HepG2 (cell line): ENCODE measurements around the gene MCF2L. TPM values are rescaled to one million over a fixed set of nuclear protein-coding genes. Genes with fewer than 3 reads are reported as not detected.

Experiments used
- ATAC-seq: fragments of 200-7000 bp; cut with Tn5 transposase; 3 replicates; pipeline ENCODE4 v1.9.1; 2020; ENCODE audit warnings: mild to moderate bottlenecking, moderate library complexity
- BruUV-seq: library from RNA; stranded (reverse); fragments of 400-500 nt; replicated peaks from 2 replicates; lab custom pipeline; 2021; lab: Mats Ljungman, UMichigan
- CTCF ChIA-PET: fragments of 300-600 bp; formaldehyde crosslinking; extraction: SDS; loops from one replicate; lab custom pipeline; 2021; ENCODE audit warnings: low total read pairs, inconsistent platforms, low intra/inter-chr PET ratio; lab: Yijun Ruan, JAX
- POLR2A ChIA-PET: fragments of 350-600 bp; sonication (Branson Sonifier 250); formaldehyde crosslinking; loops from one replicate; lab custom pipeline; 2020; ENCODE audit warnings: antibody characterized with exemption, inconsistent platforms; lab: Yijun Ruan, JAX
- DNase-seq: peaks from one replicate; pipeline ENCODE4 v3.0.0-alpha.2; 2015; ENCODE audit warnings: low spot score
- FAIRE-seq: peaks from 3 replicates; lab custom pipeline; 2011; peaks lifted over from hg19 to GRCh38; lab: Jason Lieb, UNC
- H2AFZ ChIP-seq: one replicate; pipeline ENCODE4 v1.6.1; 2011; ENCODE audit warnings: low read length, inconsistent platforms
- H3K27ac ChIP-seq: fragments of 300-600 bp; 3 replicates; pipeline ENCODE4 v1.8.0; 2011; ENCODE audit warnings: mixed run types, mild to moderate bottlenecking, mixed read lengths, low read length, inconsistent platforms; ENCODE audit not compliant: insufficient read depth; ENCODE audit errors: extremely low read length
- H3K27me3 ChIP-seq, 2 experiments: fragments of 200-600 bp in 1 of 2; 2 replicates in 1 of 2; 3 replicates in 1 of 2; pipeline versions ENCODE4 v1.6.0 to v1.8.0; 2011; ENCODE audit warnings: low read length in 2 of 2, mild to moderate bottlenecking in 2 of 2, moderate library complexity in 2 of 2, inconsistent platforms in 1 of 2; ENCODE audit not compliant: insufficient read depth in 2 of 2, control insufficient read depth in 1 of 2
- H3K36me3 ChIP-seq, 2 experiments: fragments of 200-600 bp in 1 of 2; replicated peaks in 1 of 2; 2 replicates in 1 of 2; 3 replicates in 1 of 2; pipeline versions ENCODE4 v1.5.1 to v1.8.0; 2011; ENCODE audit warnings: low read length in 2 of 2, inconsistent platforms in 1 of 2; ENCODE audit not compliant: insufficient read depth in 2 of 2, control insufficient read depth in 1 of 2
- H3K4me1 ChIP-seq: 2 replicates; pipeline ENCODE4 v1.5.1; 2012; ENCODE audit warnings: low read length, inconsistent platforms; ENCODE audit not compliant: insufficient read depth
- H3K4me2 ChIP-seq: 2 replicates; pipeline ENCODE4 v1.6.0; 2011; ENCODE audit warnings: low read depth, low read length, inconsistent platforms
- H3K4me3 ChIP-seq, 3 experiments: fragments of 200-600 bp in 1 of 3; sonication (generic), shearing (Covaris generic) in 1 of 3; replicated peaks in 1 of 3; 2 replicates each; pipeline ENCODE4 v1.5.1; 2011 to 2016; ENCODE audit warnings: low read length in 3 of 3, inconsistent platforms in 2 of 3, low read depth in 2 of 3, mild to moderate bottlenecking in 2 of 3, control low read depth in 1 of 3, mixed read lengths in 1 of 3; ENCODE audit not compliant: insufficient read depth in 1 of 3
- H3K79me2 ChIP-seq: one replicate; pipeline ENCODE4 v1.6.1; 2011; ENCODE audit warnings: low read length, inconsistent platforms; ENCODE audit not compliant: insufficient read depth
- H3K9ac ChIP-seq: 2 replicates; pipeline ENCODE4 v1.6.0; 2011; ENCODE audit warnings: mild to moderate bottlenecking, low read depth, low read length, inconsistent platforms; ENCODE audit not compliant: insufficient read depth
- H3K9me3 ChIP-seq: 2 replicates; pipeline ENCODE4 v1.5.1; 2012; ENCODE audit warnings: mild to moderate bottlenecking, low read length
- H4K20me1 ChIP-seq: 2 replicates; pipeline ENCODE4 v1.6.0; 2011; ENCODE audit warnings: inconsistent platforms, mild to moderate bottlenecking, low read length, moderate library complexity; ENCODE audit not compliant: insufficient read depth
- AGO2 ChIP-seq: fragments of 200-400 bp; formaldehyde crosslinking; optimal IDR thresholded peaks from 2 replicates; pipeline ENCODE3; 2017; ENCODE audit warnings: mild to moderate bottlenecking, low read depth, low read length, moderate library complexity
- JUNB ChIP-seq: sonication (generic); formaldehyde crosslinking; IDR thresholded peaks from 2 replicates; pipeline ENCODE4 v1.8.0; 2022; ENCODE audit warnings: missing genetic modification reagents, mild to moderate bottlenecking, borderline replicate concordance
- SRSF1 ChIP-seq: fragments of 200-400 bp; formaldehyde crosslinking; optimal IDR thresholded peaks from 2 replicates; pipeline ENCODE3; 2017; ENCODE audit warnings: mild to moderate bottlenecking, low read depth, low read length, moderate library complexity
- ZBTB33 ChIP-seq: sonication (generic); formaldehyde crosslinking; IDR thresholded peaks from 2 replicates; pipeline ENCODE4 v1.4.0; 2020; ENCODE audit warnings: missing genetic modification reagents
- ZBTB38 ChIP-seq: sonication (generic); formaldehyde crosslinking; IDR thresholded peaks from 2 replicates; pipeline ENCODE4 v1.5.1; 2020; ENCODE audit warnings: mild to moderate bottlenecking, missing genetic modification reagents
- ZBTB40 ChIP-seq, 2 experiments: fragments of 450-650 bp in 1 of 2; sonication (generic) in 1 of 2; formaldehyde crosslinking in 1 of 2; IDR thresholded peaks; 2 replicates each; pipeline versions ENCODE4 v1.6.1 to v1.8.0; 2016 to 2022; ENCODE audit warnings: antibody characterized with exemption in 1 of 2, mild to moderate bottlenecking in 1 of 2, missing genetic modification reagents in 1 of 2
- WGBS: methylation state at CpG from one replicate; pipeline ENCODE4 v1.1.6; 2017; ENCODE audit warnings: low lambda C conversion rate; 5-methylcytosine and 5-hydroxymethylcytosine counted together
- in situ Hi-C: cut with HindIII; loops from 2 replicates; pipeline ENCODE4 v1.10.0; 2017; ENCODE audit warnings: low pct_unique_long_range_greater_than_20kb; ENCODE audit not compliant: extremely low pct_ligation_motif_present
- intact Hi-C: fragments of 100-400 bp; cut with micrococcal nuclease; formaldehyde crosslinking; loops from one replicate; pipeline ENCODE4 v1.10.0; 2022; ENCODE audit not compliant: unreplicated experiment
- polyA plus RNA-seq, 8 experiments: library from polyadenylated mRNA; depleted of rRNA in 3 of 8; stranded (reverse) in 7 of 8; unstranded in 1 of 8; fragments of >200 nt; fragmentation: Illumina TruSeq in 4 of 8; extraction: Trizol in 4 of 8; gene quantifications; 2 replicates each; pipeline versions ENCODE4 v1.2.1 to v1.2.3, GENCODE V29; 2011 to 2016; ENCODE audit warnings: low read depth in 4 of 8, missing spikeins in 1 of 8, mixed read lengths in 1 of 8; ENCODE audit not compliant: insufficient read depth in 1 of 8
- total RNA-seq, 5 experiments: library from RNA; depleted of rRNA; stranded (reverse); fragments of >200 nt; fragmentation: Illumina TruSeq; extraction: Trizol; gene quantifications; 2 replicates each; pipeline ENCODE4 v1.2.3, GENCODE V29; 2016; ENCODE audit warnings: low read depth in 1 of 5

MCF2L gene
- total and polyA plus RNA-seq, 2 of the 13 experiments (the other 11 are each of a cell fraction or from before 2014, with no cell fraction given): 19.4 to 28.4 TPM

- TF ChIP-seq ZBTB38 (CRISPR knock-in tag): peak; percentile 46; the same call in 1 of the 2 replicates
- TF ChIP-seq JUNB: no peak
- TF ChIP-seq AGO2: peak; percentile 46
- peak; percentile 43; the same call in 1 of the 2 replicates for TF ChIP-seq ZBTB33 (CRISPR knock-in tag)
- peak; percentile 12 for TF ChIP-seq SRSF1
- TF ChIP-seq ZBTB40 (IDR thresholded peaks at IDR 0.05): no peak
- no peak for TF ChIP-seq ZBTB40 (CRISPR knock-in tag; IDR thresholded peaks at IDR 0.05)
- Histone ChIP-seq H3K27ac (peak overlapping the region; percentile 80), H3K4me3 (no peak overlapping the region), H3K36me3 (peaks cover 1 to 9% of the 10 kb centered on the region in 2 experiments; a peak in 3 of 5 replicates), H3K9me3 (no peaks in the 10 kb centered on the region), H3K9ac (peak overlapping the region; percentile 62; the same call in 1 of the 2 replicates), H2AFZ (no peak overlapping the region), H3K4me1 (peaks cover 61% of the 10 kb centered on the region), H3K79me2 (peaks cover 17% of the 10 kb centered on the region), H3K27me3 (no peaks in the 10 kb centered on the region), H3K4me2 (no peak overlapping the region), H4K20me1 (no peaks in the 10 kb centered on the region)
- DNase-seq (no peak), ATAC-seq (no peak), FAIRE-seq (no peak)
- no TSS peak for BruUV-seq
- 97% methylated on average over 32 of the region's 33 CpGs for WGBS
- in situ Hi-C loops (no loop called here), intact Hi-C loops (no loop called here)
- CTCF ChIA-PET: no interaction called here
- POLR2A ChIA-PET: no interaction called here
Observed at GRCh38 chr13:113008851-113009250, 39.8 kb downstream of the MCF2L start.
